Breast epithelium (tissue), 4 donors: ENCODE results near the gene CACNA1H. TPM values are rescaled to one million over a fixed set of nuclear protein-coding genes. Genes with fewer than 3 reads are reported as not detected.
"Not testable (repeated sequence)": the region's sequence is repeated elsewhere in the genome, so short reads cannot be mapped to it uniquely, and the experiment has no call there.

Experiments used
- DNase-seq, 2 donors: peaks; one replicate each; pipeline ENCODE4 v3.0.0-alpha.2; 2019; ENCODE audit warnings: low spot score in 2 of 2
- H3K27ac ChIP-seq, 2 donors: fragments of 200-600 bp; sonication (generic) in 1 of 2; one replicate each; pipeline ENCODE4 v1.5.1; 2016 to 2019; ENCODE audit warnings: mild to moderate bottlenecking in 1 of 2
- H3K27me3 ChIP-seq, 2 donors: fragments of 200-600 bp; sonication (generic) in 1 of 2; one replicate each; pipeline versions ENCODE4 v1.5.1 to v1.6.0; 2017 to 2019; ENCODE audit warnings: control low read depth in 1 of 2, mild to moderate bottlenecking in 1 of 2
- H3K36me3 ChIP-seq: fragments of 200-600 bp; one replicate; pipeline ENCODE4 v1.5.1; 2019
- H3K4me1 ChIP-seq, 2 donors: fragments of 200-600 bp; sonication (generic); one replicate each; pipeline ENCODE4 v1.5.1; 2016 to 2019; ENCODE audit warnings: control low read depth in 1 of 2
- H3K4me3 ChIP-seq, 3 donors: fragments of 200-600 bp; sonication (generic); 1 replicate in 2 of 3; 2 replicates in 1 of 3; pipeline ENCODE4 v1.5.1; 2016 to 2019; ENCODE audit warnings: mild to moderate bottlenecking in 3 of 3, moderate library complexity in 2 of 3
- H3K9me3 ChIP-seq, 2 donors: fragments of 200-600 bp; sonication (generic) in 1 of 2; one replicate each; pipeline ENCODE4 v1.5.1; 2016 to 2019; ENCODE audit warnings: control low read depth in 1 of 2
- POLR2A ChIP-seq: fragments of 450-650 bp; IDR thresholded peaks from one replicate; pipeline ENCODE4 v1.6.1; 2016; ENCODE audit warnings: antibody characterized with exemption, mild to moderate bottlenecking, moderate library complexity
- POLR2AphosphoS5 ChIP-seq, 3 donors: sonication (generic); formaldehyde crosslinking; IDR thresholded peaks; one replicate each; pipeline ENCODE4 v1.6.1; 2017; ENCODE audit warnings: antibody characterized with exemption in 3 of 3
- intact Hi-C: fragments of 100-400 bp; cut with DNase I; formaldehyde crosslinking; loops from one replicate; pipeline ENCODE4 v1.15.1; 2023; ENCODE audit warnings: low total_unique reads
- total RNA-seq, 3 donors: library from RNA; depleted of rRNA; stranded (reverse); fragments of >200 nt; gene quantifications; one replicate each; pipeline ENCODE4 v1.1.0, GENCODE V29; 2016
- TF ChIP-seq, protein P1 (sequence below), 3 donors: fragments of 450-650 bp; IDR thresholded peaks; one replicate each; pipeline ENCODE4 v1.5.1; 2016 to 2017; ENCODE audit warnings: antibody characterized with exemption in 3 of 3, mild to moderate bottlenecking in 3 of 3, moderate library complexity in 3 of 3

CACNA1H gene
- total RNA-seq, 3 donors from 2014 or later = 1.6 to 2.5 (median 2.2) TPM

DNA sequence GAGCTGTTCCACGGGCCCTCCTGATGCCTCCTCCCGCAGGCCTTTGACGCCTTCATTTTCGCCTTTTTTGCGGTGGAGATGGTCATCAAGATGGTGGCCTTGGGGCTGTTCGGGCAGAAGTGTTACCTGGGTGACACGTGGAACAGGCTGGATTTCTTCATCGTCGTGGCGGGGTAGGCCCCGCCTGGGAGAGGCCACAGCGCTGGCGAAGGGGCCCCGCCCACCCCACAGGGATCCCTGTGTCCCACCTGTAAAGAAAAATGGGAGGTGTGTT is 42.4 kb downstream of the CACNA1H start:
- Histone ChIP-seq H3K36me3 (no peaks in the 10 kb centered on the region), H3K27ac (no peak overlapping the region), H3K9me3 (peaks cover 0 to 5% of the 10 kb centered on the region in 2 donors), H3K27me3 (peaks cover 4 to 63% of the 10 kb centered on the region in 2 donors), H3K4me1 (no peaks in the 10 kb centered on the region), H3K4me3 (no peak overlapping the region)
- DNase-seq = no peak
- intact Hi-C loops = no loop called here
- TF ChIP-seq, protein P1, sequence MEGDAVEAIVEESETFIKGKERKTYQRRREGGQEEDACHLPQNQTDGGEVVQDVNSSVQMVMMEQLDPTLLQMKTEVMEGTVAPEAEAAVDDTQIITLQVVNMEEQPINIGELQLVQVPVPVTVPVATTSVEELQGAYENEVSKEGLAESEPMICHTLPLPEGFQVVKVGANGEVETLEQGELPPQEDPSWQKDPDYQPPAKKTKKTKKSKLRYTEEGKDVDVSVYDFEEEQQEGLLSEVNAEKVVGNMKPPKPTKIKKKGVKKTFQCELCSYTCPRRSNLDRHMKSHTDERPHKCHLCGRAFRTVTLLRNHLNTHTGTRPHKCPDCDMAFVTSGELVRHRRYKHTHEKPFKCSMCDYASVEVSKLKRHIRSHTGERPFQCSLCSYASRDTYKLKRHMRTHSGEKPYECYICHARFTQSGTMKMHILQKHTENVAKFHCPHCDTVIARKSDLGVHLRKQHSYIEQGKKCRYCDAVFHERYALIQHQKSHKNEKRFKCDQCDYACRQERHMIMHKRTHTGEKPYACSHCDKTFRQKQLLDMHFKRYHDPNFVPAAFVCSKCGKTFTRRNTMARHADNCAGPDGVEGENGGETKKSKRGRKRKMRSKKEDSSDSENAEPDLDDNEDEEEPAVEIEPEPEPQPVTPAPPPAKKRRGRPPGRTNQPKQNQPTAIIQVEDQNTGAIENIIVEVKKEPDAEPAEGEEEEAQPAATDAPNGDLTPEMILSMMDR (IDR thresholded peaks at IDR 0.05) = no peak
- no peak for TF ChIP-seq POLR2AphosphoS5 (IDR thresholded peaks at IDR 0.05)
- no peak for TF ChIP-seq POLR2A

DNA sequence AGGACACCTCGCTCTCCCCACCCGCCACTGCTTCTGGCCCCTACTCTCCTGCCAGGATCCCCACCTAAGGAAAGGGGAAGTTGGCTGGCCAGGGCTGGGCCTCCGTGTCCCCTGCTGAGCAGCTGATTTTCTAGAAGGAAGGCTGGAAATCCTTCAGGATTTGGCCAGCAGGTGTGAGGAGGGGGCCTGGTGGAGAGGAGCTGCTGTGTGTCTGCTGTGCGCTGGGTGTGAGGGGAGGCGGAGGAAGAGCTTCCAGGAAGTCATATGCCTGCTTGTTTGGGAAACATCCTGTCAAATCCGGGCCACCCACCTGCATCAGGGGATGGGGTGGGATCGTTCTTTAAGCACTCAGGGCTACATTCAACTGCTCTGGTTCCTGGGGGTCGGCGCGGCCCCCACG is 43.6 kb downstream of the CACNA1H start:
- H3K36me3 ChIP-seq = no peaks in the 10 kb centered on the region
- intact Hi-C loops = no loop called here
- TF ChIP-seq, protein P1 (IDR thresholded peaks at IDR 0.05) = no peak
- TF ChIP-seq POLR2A (no peak), POLR2AphosphoS5 (IDR thresholded peaks at IDR 0.05) (no peak)

DNA sequence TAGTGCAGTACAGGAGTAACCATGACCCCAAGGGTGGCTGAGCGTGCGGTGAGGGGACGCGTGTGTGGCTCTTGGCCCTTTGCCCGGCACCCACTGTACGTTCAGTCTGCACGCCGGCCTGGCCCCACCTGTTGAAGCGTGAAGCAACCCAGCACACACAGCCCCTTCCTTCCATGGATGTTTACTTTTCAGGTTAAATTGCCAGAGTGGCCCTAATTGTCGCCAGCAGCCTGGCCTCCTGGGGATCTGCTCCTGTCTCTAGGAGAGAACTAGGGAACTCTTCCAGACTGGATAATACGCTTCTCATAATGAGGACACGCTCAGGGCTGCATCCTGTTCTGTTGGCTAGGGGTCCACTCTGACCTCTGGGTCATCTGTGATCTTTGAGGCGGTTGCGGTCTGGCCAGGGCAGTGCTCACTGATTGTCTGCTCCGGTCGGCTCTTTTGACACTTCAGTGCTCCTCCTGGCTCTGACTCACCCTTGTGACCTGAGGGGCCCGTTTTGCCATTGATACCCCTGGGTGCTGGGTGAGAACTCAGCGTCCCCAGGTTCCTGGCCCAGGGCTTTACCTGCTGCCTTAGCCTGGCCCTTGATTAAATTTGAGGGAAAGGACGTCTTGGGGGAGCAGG is 44.4 kb downstream of the CACNA1H start:
- TF ChIP-seq POLR2AphosphoS5 (IDR thresholded peaks at IDR 0.05) (no peak), POLR2A (no peak)
- TF ChIP-seq, protein P1 (IDR thresholded peaks at IDR 0.05) = no peak
- H3K27ac ChIP-seq = no peak overlapping the region
- DNase-seq = no peak
- intact Hi-C loops = no loop called here
- no peaks in the 10 kb centered on the region for H3K36me3 ChIP-seq
- H3K9me3 ChIP-seq = peaks cover 0 to 5% of the 10 kb centered on the region in 2 donors
- peaks cover 4 to 61% of the 10 kb centered on the region in 2 donors for H3K27me3 ChIP-seq
- H3K4me1 ChIP-seq = no peaks in the 10 kb centered on the region
- H3K4me3 ChIP-seq = no peak overlapping the region

More for the DNA sequence above, 43.6 kb downstream of the CACNA1H start:
- DNase-seq = no peak
- peaks cover 0 to 5% of the 10 kb centered on the region in 2 donors for H3K9me3 ChIP-seq
- no peak overlapping the region for H3K4me3 ChIP-seq
- H3K27ac ChIP-seq = no peak overlapping the region
- no peaks in the 10 kb centered on the region for H3K4me1 ChIP-seq
- H3K27me3 ChIP-seq = peaks cover 4 to 62% of the 10 kb centered on the region in 2 donors

DNA sequence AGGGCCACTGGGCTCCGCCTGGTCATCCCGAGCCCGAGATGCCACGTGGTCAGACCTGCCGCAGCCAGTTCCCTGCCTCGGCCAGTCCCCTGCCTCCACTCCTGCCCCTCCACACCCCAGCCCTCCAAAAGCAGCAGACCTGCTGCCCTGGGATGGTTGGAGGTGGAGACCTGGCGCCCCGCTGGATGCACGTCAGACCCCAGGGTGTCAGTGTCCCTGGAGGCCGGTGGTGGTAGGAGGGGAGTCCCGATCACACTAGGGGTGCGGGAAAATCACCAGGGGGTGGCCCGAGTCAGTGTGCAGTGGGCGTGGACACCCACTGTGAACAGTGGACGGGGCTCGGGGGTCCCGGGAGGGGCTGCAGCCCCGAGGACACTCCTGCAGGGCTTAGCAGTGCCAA is 45.3 kb downstream of the CACNA1H start:
- H3K36me3 ChIP-seq = no peaks in the 10 kb centered on the region
- TF ChIP-seq POLR2AphosphoS5 (IDR thresholded peaks at IDR 0.05) (no peak), POLR2A (no peak)
- TF ChIP-seq, protein P1 (IDR thresholded peaks at IDR 0.05) = no peak
- intact Hi-C loops = no loop called here

DNA sequence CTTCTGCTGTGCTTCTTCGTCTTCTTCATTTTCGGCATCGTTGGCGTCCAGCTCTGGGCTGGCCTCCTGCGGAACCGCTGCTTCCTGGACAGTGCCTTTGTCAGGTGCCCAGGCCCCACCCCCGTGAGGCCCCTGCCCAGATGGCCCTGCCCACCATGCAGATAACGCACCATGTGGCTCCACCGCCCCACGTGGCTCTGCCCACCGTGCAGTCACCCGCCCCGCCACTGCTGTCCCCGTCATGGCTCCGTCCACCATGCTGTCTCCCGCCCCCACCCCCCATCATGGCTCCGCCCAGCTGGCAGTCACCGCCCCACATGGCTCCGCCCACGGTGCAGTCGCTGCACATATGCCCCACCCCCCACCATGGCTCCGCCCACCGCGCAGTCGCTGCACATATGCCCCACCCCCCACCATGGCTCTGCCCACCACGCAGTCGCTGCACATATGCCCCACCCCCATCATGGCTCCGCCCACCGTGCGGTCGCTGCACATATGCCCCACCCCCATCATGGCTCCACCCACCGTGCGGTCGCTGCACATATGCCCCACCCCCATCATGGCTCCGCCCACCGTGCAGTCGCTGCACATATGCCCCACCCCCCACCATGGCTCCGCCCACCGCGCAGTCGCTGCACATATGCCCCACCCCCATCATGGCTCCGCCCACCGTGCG is 45.9 kb downstream of the CACNA1H start:
- H3K27ac ChIP-seq, DNase-seq, H3K4me3 ChIP-seq, intact Hi-C loops, H3K36me3 ChIP-seq, H3K4me1 ChIP-seq, H3K9me3 ChIP-seq: not testable (repeated sequence)
- H3K27me3 ChIP-seq = peaks cover 4 to 55% of the 10 kb centered on the region in 2 donors

More for the DNA sequence above, 45.3 kb downstream of the CACNA1H start:
- no peak for DNase-seq
- Histone ChIP-seq H3K9me3 (peaks cover 0 to 5% of the 10 kb centered on the region in 2 donors), H3K4me3 (no peak overlapping the region), H3K4me1 (no peaks in the 10 kb centered on the region), H3K27me3 (peaks cover 4 to 61% of the 10 kb centered on the region in 2 donors), H3K27ac (no peak overlapping the region)
